GM04503 (cell line): ENCODE data around the gene DDIT4L.
"Not testable (repeated sequence)": the region's sequence is repeated elsewhere in the genome, so short reads cannot be mapped to it uniquely, and the experiment has no call there.

ENCODE experiments used
- DNase-seq: peaks from one replicate; pipeline ENCODE4 v3.0.0-alpha.2; 2012; ENCODE audit warnings: low read depth

Gene DDIT4L, protein sequence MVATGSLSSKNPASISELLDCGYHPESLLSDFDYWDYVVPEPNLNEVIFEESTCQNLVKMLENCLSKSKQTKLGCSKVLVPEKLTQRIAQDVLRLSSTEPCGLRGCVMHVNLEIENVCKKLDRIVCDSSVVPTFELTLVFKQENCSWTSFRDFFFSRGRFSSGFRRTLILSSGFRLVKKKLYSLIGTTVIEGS

DNA sequence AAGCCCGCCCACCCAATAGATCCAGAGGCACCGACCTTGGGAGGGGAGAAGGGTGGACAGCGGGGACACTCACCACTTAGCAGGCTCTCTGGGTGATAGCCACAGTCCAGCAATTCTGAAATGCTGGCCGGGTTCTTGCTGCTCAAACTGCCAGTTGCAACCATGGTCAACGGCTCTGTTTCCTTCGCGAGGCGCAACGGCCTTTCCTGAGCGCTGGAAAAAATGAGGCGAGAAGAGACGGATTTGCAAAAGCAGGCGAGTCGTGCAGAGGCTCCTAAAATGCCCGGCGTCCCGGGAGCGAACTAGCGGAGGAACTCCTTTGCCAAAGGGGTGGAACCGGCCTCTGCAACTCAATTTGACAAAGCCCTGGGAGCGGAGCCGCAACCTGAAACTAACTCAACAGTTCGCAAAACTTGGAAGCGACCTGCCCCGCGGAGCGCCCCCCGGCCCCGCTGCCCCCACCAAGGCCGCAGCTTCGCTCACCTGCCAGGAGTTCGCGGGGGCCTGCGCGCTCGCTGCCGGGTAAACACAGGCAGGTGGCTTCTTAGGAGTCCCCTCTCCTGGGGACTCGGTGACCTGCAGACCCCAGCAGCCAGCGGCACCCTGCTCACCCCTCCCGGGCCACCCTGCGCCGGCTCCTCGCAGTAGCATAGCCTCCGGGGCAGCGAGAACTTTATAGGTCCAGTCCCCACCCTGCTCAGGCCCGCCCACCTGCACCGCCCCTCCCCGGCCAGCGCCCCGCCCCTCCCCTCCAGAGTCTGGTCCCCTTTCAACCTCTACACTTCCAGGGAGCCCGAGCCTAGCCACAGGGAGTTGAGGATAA, at the start of gene DDIT4L:
DDIT4L (minus strand) TSS at position 649 of the 823 bp plus-strand sequence; CDS start at position 164, 485 bp downstream.
- no peak for DNase-seq

DNA sequence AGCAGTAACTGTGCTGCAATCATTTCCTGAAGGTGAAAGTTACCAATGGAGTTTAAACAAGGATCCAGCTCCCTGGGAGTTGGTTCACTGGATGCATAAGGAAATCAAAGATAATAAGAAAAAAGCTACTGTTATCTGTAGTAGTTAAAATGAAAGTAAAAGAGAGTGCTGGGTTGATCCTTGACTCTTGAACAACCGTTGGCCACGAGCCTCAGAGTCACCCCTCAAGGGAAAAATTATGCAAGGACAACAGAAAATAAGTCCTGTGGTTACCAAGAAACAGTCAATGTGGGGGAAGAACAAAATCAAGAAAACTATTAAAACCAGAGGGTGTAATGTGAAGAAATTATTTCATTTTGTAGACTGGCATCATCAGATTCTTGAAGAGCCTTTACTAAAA, 49.7 kb upstream of the DDIT4L start:
- no peak for DNase-seq

DNA sequence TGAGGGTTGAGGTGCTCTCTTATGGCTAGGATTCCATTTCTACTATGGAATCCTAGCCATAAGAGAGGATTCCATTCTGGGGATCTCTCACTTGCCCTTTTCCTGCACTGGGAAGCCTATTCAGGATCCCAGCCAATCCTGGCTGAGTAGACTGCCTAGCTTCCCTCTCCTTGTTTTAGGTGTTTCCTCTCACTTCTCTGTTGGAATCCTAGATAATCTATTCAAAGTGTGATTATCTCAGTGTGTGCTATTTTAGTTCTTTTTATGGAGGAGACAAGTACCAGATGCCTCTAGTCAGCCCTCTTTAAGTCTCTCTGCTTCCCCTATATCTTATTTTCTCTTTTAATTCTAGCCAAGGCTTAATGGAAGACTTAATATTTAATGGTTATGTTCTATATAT, 34.5 kb upstream of the DDIT4L start:
- no peak for DNase-seq

DNA sequence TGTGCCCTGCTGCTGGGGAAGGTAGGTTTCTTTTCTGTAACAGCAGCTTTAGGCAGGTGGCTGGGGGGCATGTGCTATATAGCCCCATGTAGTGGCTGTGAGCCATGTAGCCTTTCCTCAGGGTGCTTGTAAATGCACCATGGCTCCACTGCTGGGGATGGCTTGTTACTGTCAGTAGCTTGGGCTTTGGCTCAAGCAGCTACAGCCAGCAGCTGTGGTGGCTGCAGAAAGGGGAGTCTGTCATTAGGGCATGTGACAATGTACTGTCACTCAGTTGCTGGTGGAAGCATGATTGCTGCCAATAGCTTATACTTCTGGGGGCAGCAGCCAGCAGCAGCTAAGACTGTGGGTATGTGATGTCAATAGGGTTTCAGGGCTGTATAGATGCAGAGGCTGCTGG, 33.9 kb upstream of the DDIT4L start:
- no peak for DNase-seq

DNA sequence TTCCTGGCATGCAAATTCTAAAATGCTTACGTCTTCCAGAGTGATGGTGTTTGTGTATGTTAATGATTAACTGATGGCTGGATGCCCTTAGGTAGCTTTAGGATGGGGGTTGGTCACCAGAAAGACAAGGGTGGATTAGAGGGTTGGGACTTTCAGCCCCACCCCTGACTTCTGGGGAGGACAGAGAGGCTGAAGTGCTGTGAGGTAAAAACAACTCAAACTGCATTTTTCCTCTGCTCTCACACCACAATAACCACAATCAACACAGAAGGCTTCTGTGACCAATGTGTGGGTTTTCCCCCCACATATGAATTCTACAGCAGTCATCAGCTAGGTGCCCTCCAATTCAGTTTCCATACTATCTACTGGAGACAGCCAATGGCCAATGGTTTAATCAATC, 18.7 kb upstream of the DDIT4L start:
- DNase-seq = no peak

DNA sequence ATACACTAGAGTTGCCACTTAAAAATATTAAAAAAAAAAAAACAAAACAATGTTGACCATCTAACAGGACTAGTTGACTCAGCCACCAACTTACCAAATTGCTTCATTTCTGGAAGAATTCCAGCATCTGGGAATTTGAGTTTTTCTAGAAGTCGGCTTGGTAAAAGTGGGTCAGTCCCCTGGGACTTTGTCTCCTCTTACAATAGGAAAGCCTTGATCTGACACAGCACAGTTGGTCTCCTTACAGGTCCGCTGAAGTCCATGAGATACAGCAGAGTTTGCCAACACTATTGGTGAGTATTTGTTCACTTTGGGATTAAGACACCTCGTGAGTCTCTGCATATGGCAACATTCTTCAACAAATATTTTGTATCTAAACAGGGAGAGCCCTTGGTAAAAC, 18.2 kb upstream of the DDIT4L start:
- DNase-seq = no peak

DNA sequence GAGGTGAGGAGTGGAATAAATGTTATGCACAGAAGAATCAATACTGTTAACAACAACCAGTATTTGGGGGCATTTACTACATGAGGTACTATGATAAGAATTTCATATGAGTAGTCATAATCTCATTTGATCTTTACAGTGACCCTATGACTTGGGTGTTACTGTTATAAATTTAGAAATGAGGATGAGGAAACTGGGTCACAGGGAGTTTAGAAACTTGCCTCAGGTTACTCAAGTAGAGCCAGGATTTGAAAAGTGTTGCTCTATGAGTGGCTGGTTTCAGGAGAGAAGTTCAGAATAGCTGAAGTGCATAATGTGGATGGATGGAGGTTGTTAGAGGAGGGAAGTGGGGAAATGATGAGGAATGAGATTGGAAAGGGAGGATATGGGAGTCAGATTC, 16.6 kb upstream of the DDIT4L start:
- no peak for DNase-seq

DNA sequence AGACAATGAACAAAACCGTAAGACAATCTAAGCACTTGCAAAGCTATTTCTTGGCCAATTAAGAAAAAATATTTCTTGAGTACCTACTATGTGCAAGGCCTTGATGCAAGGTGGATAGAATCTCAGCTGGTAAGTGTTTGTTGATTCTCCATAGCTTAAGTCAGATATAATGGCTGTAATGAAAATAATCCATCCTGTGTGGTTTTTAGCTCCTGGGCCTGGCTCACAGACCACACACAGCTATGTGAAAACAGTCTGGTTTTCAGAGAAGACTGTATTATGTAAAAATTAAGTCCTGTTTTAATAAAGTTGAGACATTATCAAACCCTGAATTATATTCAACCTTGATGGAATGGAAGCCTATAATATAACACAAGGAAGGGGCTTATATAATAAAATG, 7.8 kb upstream of the DDIT4L start:
- no peak for DNase-seq

DNA sequence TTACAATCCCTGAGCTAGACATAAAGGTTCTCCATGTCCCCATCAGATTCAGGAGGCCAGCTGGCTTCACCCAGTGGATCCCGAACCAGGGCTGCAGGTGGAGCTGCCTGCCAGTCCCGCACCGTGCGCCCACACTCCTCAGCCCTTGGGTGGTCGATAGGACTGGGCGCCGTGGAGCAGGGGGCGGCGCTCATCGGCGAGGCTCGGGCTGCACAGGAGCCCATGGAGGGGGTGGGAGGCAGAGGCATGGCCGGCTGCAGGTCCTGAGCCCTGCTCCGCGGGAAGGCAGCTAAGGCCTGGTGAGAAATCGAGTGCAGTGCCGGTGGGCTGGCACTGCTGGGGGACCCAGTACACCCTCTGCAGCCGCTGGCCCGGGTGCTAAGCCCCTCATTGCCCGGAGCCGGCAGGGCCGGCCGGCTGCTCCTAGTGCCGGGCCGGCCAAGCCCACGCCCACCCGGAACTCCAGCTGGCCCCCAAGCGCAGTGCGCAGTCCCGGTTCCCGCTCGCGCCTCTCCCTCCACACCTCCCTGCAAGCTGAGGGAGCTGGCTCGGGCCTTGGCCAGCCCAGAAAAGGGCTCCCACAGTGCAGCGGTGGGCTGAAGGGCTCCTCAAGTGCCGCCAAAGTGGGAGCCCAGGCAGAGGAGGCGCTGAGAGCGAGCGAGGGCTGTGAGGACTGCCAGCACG, 6.3 kb upstream of the DDIT4L start:
- DNase-seq = not testable (repeated sequence)

DNA sequence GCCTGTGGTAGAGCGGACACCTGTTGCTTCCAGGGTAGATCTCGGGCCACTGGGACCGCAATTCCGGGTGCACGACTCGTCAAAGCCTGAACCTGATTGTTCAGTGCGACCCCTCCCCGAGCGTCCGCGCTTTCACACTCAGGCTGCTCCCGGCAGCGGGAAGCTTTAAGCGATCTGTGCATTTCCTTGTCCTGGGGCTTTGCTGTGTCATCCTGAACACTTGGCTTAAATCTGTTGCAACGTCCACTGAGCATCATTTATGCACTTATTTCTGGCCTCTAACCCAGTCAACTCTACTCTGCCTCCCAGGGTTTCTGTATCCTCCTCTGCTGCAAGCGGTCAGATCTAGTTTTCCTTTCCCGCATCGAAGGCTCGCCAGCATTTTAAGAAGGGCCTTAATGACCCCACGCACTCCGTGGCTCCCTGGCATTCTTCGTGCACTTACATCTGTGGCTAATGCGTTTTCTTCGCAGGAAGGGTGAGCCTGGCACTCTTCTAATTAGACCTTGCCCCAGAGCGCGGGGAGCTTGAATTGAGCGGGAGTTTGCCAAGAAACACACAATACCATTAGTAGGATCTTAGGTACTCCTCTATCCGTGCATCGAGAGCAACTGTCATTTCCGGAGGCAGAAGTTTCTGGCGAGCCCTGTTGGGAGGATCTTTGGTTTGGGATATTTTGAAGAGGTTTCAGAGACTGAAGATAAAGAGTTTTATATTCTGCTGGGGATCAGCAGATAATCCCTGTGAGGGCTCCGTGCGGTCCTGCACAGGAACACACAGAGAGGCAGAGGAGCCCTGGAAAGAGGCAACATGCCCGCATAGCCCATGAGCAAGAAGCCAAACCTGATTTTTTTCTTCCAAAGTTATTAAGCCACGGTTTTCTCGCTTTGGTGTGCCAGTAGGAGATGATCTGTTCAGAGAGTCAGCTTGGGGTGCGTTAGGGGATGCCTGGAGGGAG, 654 bp upstream of the DDIT4L start:
- no peak for DNase-seq

DNA sequence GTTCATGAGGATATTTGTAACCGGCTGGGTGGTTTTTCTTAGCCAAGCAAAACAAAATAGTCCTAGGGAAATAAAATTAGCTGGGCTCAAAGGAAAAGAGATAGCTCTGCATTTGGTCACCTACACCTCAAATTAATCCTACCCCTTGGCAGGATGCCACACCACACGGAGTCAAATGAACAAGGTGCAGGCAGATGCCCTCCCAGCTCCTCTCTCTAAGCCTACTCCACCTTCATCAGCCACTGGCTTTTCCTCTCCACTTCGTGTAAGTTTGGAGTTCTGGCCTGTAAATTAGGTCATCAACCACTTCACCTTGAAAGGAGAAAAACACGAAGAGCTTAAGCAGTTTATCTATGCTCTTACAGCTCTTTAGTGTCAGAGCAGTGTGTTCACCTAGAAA, 1.4 kb downstream of the DDIT4L start:
- no peak for DNase-seq

DNA sequence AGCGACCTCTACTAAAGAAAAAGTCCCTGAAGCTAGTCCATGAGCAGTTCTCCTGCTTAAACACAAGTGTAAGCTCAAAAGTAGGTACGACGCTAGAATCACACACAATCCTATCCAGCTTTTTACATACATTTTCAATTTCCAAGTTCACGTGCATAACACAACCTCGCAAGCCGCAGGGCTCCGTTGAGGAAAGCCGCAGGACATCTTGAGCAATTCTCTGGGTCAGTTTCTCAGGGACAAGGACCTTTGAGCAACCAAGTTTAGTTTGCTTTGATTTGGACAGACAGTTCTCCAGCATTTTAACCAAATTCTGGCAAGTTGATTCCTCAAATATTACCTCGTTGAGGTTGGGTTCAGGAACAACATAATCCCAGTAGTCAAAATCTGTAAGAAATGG, 2.5 kb downstream of the DDIT4L start:
- no peak for DNase-seq

DNA sequence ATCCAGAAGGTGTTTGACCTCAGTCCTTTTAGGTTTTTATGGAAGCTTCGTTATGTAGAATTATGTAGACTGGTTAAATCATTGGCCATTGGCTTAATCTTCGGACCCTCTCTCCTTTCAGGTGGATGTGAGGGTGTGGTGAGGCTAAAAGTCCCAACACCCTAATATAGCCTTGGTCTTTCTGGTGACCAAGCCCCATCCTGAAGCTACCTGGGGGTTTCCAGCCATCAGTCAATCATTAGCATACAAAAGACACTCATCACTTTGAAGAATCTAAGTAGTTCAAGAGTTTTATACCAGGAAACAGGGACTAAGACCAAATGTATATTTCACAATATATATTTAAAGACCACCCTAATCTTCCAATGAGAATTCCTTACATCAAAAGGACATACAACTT, 5.5 kb downstream of the DDIT4L start:
- no peak for DNase-seq

DNA sequence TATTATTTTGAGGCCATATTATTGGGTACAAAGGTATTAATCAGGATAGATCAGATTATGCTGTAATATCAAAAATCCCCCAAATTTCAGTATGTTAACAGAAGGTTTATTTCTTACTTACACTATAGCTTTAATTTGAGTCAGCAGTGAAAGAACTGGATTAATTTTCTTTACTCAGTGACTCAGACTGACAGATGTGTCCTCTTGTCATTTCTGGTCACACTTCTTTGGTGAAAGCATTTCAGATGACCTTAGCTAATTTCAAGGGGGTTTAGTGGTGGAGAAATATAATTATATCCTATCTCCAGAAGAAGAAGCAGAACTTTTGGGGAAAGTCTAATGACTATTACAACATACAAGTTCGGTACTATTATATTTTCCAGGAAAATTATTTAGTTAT, 12.4 kb downstream of the DDIT4L start:
- DNase-seq = no peak

DNA sequence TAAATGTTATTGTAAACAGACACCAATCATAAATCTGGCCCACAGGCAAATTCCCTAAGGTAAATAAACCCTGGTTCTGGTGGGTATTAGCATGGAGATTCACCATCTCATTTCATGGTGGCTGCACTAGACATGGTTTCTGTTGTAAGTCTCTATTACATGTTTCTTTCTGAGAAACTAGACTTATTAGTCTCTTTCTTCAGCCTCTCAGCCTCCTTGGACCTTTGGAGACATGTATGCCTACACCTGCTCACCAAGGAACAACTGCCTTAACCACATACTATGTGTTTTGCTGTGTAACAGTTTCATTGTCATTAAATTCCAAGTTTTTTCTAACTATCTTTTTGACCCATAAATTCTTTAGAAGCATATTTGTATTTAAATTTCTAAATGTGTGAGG, 13.1 kb downstream of the DDIT4L start:
- no peak for DNase-seq

DNA sequence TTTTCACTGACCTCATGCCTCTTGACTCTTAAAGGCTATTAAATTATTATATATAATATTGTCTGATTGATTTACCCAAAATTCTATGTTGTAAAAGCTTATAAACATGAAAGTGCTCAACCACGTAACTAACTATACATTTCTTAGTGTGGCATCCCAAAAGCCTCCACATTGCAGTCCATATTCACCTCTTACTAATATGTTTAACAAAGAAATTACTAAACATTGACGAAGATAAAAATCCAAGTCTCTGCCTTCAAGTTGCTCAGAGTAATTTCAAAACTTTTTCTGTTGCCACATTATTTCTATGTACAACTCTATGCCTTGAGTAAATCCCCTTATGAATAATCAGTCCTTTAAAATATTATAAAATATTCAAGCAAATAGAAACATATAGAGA, 14.4 kb downstream of the DDIT4L start:
- DNase-seq = no peak

DNA sequence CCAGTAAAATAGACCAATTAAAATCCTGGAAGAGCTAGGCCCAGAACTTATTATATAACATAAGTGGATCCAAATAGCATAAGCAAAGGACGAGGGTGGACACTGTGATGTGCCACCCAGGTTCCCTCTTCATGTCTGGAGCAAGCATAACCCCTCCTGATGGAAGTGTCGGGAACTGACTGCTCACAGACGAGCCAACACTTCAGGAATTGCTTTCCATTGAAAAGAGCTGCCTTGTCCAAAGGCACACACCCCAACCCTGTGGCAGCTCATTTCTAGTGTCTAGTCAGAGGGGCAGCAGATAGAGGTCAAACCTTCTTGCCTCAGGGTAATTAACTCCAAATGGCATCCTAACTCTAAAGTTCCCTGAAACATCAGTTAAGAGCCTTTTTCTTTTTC, 15.3 kb downstream of the DDIT4L start:
- no peak for DNase-seq

DNA sequence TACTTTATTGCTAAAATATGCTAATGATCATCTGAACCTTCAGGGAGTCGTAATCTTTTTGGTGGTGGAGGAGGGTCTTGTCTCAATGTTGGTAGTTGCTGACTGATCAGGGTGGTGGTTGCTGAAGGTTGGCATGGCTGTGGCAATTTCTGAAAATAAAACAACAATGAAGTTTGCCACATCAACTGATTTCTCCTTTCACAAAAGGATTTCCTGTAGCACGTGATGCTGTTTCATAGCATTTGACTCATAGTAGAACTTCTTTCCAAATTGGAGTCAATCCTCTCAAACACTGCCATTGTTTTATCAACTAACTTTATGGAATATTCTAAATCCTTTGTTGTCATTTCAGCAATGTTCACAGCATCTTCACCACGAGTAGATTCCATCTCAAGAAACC, 19.3 kb downstream of the DDIT4L start:
- no peak for DNase-seq

DNA sequence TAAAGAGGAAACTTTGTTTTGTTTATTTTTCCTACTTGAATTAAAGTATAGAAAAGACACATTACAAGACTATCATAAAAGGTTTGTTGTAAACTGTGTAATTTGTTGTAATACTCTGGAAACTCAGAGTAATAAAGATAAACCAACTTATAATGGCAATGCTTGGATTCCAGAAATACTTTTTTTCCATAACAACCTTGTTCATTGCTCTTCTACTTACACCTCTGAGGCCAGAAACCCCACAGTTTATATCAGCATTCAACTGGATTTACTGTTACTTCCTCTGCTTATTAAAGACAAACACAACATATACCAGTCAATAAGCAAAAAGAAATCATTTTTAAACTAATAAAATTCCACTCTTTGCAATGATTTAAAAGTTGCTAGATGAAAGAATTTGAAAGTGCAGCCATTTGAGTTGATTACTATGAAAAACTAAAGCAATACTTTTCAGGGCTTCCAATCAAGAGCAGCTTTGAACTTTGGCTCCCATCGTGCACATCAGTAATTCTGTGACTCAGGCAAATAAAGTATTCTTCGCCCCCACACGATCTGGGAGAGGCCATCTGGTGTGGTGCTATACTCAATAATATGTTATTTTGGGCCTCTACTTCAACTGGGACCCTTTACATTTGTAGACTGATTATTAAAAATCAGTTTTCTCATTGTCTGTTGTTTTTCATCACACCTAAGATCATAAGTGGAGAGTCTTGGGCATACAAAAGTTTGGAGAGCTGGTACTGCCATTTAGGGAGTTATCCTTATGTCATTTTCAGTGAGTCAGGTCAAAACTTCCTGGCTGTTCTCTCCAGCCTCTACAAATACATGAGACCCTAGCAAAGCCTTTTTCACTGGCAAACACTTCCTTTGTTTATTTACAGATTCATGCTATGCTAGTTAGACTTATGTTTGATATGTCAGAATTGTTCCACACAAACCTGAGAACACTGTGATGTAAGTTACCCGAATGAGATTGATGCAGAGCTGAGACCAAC, 20.5 kb downstream of the DDIT4L start:
- no peak for DNase-seq

DNA sequence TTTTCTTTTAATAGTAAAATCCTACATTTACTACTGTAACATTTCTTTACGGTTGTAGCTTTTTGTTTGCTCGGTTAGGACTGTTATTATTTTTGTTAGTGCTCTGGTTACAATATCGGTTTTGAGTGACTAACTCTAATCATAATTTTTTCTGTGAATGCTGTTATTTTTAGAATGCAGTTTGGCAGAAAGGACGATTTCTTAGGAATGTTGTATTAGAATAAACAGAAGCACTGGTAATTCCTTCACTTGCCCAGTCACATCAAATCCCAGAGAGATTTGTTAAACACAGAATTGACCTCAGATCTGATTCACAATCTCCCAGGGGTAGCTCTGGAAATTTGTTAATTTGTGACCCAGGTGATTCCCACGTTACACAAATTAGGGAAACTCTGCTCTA, 21.7 kb downstream of the DDIT4L start:
- DNase-seq = peak; percentile 68
